Activated T-cell treated with anti-CD3 and anti-CD28 coated beads for 1 hour (primary cell): ENCODE data around the gene MYO15B.
"Not testable (repeated sequence)": the region's sequence is repeated elsewhere in the genome, so short reads cannot be mapped to it uniquely, and the experiment has no call there.

Experiments
- DNase-seq: peaks from one replicate; pipeline ENCODE4 v3.0.0-alpha.2; 2020; ENCODE audit warnings: low read depth

MYO15B gene

DNA sequence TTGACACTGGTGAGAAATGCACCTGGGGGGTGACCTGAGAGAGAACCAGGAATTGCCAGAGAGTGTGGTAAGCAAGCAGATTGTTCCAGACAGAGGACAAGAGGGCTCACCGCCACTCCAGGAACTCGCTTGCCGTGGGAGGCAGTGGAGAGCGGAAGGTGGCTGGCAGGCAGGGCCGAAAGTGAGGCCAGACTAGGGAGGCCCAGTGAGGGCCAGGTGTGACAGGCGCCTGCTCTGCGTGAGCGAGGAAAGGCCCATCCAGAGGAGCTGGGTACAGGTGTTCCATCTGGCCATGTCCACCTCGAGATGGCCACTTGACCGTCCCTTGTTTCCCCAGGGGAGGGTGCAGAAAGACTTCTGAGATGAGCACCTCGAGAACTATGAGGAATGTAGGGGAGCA lies 11.9 kb upstream of the MYO15B start:
- no peak for DNase-seq

DNA sequence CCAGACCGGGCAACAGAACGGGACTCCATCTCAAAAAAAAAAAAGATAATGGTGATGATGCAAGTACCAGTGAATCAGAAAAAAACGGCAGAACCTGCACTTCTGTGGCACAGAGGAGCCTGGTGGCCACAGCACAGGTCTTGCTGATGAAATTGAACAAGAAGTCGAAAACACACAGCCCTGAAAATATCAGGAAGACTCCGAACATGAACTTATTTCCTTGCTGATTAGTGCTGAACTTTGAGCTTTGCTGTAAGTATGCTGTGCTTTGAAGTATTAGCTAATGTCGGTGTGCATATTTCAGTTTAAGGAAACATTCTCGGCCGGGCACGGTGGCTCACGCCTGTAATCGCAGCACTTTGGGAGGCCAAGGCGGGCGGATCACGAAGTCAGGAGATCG lies 10.9 kb upstream of the MYO15B start:
- DNase-seq = no peak

DNA sequence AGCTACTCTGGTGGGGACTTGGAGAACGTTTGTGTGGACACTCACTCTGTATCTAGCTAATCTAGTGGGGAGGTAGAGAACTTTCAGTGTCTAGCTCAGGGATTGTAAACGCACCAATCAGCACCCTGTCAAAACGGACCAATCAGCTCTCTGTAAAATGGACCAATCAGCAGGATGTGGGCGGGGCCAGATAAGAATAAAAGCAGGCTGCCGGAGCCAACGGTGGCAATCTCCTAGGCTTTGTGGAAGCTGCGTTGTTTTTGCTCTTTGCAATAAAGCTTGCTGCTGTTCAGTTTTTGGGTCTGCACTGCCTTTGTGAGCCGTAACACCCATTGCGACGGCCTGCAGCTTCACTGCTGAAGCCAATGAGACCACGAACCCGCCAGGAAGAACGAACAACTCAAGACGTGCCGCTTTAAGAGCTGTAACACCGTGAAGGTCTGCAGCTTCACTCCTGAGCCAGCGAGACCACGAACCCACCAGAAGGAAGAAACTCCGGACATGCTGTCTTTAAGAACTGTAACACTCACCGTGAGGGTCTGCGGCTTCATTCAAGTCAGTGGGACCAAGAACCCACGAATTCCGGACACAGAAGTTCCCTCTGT lies 6.4 kb upstream of the MYO15B start:
- peak; percentile 25 for DNase-seq

DNA sequence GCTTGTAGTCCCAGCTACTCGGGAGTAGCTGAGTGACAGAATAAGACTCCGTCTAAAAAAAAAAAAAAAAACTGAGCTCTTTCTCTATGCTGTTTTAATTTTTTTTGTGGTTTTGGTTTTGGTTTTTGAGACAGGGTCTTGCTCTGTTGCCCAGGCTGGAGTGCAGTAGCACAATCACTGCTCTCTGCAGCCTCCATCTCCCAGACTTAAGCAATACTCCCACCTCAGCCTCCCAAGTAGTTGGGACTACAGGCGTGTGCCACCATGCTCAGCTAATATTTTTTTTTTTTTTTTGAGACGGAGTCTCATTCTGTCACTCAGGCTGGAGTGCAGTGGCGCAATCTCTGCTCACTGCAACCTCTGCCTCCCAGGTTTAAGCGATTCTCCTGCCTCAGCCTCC lies 4.4 kb upstream of the MYO15B start:
- not testable (repeated sequence) for DNase-seq

DNA sequence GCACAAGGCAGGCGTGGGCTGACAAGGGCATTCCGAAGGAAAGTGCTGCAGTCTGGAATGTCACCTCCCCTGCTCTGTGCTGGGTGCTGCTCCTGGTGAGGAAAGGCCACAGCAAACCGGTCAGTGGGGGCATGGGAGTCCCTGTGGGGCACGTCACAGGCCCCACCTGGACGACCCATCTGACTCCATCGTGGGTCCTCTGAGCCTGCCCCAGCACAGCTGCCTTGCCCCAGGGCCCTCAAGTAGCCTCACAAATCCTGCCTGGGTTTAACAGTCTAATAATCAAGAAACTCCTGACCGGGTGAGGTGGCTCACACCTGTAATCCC lies 2.8 kb upstream of the MYO15B start:
- DNase-seq = no peak

DNA sequence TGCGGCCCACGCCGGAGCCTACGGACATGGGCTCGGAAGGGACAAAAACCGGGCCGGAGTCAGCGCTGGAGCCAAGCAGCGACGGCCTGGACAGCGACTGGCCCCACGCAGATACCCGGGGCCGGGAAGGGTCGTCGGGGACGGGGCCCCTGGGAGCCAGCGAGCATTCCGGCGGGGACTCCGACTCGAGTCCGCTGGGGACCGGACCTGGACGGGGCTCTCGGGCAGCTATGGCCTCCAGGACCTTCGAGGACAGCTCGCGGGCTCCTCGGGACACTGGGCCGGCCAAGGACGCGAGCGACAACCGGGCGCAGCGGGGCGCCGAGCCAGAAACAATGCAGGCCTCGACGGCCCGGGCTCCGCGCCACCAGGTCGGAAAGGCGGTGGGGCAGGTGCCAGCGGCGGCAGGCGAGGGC lies 1.0 kb downstream of the MYO15B start:
- DNase-seq = peak; percentile 16

DNA sequence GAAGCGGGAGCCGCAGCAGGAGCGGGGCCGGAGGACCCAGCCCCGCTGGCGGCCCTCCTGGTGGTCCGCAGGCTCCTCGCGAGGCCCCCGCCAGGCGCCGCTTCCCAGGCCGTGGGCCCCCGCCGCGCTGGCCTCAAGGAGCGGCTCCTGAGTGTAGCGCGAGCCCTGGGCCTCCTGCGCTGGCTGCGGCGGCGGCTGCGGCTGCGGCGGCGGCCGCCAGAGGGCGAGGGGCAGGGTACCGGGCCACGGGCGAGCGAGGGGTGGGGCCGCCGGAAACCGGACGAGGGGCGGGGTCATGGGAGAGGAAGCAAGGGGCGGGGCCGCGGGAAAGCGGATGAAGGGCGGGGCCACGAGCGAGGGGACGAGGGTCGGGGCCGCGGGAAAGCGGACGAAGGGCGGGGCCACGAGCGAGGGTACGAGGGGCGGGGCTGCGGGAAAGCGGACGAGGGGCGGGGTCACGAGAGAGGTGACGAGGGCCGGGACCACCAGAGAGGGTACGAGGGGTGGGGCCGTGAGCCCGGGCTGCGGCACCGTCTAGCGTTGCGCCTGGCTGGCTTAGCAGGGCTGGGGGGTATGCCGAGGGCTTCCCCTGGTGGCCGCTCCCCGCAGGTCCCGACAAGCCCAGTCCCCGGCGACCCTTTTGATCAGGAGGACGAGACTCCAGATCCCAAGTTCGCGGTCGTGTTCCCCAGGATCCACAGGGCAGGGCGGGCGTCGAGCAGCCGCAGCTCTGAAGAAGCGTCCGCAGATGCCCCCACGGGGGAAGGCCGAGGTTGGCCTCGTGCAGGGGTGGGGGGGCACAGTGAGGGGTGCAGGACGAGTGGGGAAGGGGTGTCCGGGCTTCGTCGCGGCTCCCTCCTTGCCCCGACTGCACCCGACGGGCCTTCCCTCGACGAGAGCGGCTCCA lies 1.7 kb downstream of the MYO15B start:
- peak; percentile 98 for DNase-seq

DNA sequence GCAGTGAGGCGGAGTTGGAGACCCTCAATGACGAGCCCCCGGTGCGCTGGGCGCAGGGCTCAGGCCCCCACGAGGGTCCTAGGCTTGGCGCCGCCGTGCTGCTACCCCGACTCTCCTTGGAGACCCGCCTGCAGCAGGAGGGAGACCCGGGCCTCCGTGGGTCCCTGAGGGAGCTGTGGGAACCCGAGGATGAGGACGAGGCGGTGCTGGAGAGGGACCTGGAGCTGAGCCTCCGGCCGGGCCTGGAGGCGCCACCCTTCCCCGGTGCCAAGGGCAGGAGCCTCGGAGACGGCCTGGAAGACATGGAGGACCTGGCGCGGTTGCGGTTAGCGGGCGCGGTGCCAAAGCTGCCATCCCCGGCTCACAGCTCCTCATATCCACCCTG lies 2.3 kb downstream of the MYO15B start:
- no peak for DNase-seq

DNA sequence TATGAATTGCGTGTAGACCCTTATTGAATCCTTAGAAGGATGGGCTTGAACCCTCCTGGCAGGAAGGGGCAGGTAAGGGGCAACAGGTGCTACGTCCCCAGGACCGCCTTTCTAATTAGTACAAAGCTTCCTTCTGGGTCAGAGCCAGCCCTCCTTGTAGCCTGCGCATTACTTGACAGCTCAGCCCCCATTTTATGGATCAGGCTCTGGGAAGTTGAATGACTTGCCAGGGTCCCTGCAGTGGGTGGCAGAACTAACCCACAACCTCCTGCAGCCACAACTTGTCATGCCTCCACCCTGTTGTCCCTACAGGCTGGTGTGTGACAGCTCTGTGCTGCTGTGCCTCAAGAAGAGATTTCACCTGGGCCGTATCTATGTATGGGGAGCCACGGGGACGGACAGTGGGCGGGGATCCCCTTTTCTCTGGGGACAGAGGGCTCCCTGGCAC lies 2.7 kb downstream of the MYO15B start:
- no peak for DNase-seq

DNA sequence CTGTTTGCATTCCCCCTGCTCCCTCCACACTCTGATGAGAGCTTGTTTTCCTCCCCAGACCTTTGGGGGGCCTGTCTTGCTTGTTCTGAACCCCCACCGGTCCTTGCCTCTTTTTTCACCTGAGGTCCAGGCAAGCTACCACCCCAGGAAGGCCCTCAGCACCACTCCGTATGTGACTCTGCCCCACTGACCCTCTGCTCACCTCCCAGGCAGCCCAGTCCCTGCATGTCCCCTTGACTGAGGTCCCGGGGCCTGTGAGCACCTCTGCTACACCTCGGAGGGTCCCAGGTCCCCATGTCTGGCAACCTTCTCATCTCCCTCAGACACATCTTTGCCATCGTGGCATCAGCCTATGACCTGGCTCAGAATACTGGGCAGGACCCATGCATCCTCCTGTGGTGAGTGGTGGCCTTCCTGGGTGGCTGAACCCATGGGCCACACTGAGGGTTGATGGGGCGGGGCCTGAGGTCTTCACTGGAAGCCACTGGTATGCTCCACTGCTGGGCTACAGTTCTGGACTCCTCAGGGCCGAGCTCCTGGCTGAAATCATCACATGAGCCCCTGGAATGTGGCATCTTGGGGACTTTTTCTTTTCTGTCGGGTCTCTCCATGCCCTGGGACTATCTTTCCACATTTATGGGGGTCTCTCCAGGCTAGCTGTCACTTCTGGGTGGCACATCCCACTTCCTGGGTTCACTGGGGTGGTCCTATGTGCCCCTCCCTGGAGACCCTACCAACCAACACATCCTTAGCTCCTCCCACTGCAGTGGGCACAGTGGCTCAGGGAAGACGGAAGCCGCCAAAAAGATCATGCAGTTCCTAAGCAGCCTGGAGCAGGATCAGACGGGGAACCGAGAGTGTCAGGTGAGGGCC lies 3.5 kb downstream of the MYO15B start:
- DNase-seq = no peak

DNA sequence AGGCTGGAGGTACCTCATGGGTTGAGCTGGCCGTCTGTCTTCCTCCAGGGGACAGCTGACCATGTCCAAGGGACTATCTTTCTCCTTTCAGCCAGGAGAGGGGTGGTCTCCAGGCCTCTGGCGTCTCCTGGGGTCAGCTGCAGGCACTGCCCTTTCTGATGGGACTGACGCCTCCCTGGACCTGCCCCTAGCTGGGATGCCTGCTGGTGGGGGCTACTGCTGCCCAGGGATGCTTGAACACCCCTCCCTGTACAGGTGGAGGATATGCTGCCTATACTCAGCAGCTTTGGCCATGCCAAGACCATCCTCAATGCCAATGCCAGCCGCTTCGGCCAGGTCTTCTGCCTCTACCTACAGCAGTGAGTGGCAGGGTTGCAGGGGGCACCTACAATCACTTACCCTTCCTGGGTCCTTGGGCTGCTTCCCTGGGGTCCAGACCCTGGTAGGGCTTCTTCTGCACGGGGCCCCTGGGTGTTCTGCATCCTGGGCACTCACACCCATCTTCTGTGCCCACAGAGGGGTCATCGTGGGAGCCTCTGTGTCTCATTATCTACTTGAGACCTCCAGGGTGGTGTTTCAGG lies 4.2 kb downstream of the MYO15B start:
- DNase-seq = no peak

DNA sequence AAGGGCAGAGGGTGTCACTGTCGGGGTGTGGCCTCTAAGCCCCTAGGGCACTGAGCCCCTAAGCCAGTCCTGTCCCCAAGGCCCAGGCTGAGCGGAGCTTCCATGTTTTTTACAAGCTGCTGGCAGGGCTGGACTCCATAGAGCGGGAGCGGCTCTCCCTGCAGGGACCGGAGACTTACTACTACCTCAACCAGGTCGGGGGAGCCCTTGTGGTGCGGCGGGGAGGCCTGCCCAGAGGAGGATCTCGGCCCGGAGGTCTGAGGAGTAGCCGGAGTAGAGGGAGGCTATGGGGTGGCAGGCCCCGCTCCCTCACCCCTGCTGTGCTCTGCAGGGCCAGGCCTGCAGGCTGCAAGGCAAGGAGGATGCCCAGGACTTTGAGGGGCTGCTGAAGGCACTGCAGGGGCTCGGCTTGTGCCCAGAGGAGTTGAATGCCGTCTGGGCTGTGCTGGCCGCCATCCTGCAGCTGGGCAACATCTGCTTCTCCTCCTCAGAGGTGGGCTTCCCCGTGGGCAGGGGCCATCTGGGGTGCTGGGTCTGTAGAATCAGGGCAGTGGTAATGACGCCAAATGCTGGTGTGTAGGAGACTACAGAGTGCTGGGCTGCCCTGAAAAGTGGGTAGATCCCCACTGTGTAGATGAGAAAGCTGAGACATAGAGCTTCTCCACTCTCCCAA lies 4.9 kb downstream of the MYO15B start:
- DNase-seq = no peak

DNA sequence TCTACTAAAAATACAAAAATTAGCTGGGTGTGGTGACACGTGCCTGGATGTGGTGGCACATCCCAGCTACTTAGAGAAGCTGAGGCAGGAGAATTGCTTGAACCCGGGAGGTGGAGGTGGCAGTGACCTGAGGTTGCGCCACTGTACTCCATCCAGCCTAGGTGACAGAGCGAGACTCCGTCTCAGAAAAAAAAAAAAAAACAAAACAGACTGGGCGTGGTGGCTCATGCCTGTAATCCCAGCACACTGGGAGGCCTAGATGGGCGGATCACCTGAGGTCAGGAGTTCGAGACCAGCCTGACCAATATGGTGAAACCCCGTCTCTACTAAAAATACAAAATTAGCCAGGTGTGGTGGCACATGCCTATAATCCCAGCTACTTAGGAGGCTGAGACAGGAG lies 5.8 kb downstream of the MYO15B start:
- not testable (repeated sequence) for DNase-seq

DNA sequence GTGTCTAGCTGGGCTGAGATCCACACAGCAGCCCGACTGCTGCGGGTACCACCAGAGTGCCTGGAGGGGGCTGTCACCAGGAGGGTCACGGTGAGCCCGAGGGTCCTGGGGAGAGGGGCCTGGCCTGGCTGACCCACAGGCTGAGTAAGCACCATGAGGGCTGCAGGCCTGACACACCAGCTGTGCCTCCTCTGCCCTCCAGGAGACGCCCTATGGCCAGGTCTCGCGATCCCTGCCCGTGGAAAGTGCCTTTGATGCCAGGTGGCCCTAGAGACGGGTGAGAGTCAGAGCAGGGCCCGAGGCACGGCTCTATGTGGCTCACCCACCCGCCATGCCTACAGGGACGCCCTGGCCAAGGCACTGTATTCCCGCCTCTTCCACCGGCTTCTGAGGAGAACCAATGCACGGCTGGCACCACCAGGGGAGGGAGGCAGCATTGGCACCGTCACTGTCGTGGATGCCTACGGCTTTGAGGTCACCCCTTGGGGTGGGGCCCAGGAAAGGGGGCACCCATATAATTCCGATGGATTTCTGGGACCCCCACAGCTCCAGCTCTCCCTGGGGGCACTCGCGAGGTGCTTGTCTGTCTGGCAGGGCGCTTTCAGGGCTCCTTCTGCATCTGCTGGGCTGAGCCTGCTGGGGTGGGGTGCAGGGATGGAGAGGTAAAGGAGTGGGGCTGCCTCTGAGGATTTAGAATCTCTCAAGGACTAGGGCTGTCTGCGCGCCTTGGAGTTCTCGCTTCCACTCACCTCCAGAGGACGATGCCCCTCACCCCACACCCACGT lies 7.1 kb downstream of the MYO15B start:
- no peak for DNase-seq

DNA sequence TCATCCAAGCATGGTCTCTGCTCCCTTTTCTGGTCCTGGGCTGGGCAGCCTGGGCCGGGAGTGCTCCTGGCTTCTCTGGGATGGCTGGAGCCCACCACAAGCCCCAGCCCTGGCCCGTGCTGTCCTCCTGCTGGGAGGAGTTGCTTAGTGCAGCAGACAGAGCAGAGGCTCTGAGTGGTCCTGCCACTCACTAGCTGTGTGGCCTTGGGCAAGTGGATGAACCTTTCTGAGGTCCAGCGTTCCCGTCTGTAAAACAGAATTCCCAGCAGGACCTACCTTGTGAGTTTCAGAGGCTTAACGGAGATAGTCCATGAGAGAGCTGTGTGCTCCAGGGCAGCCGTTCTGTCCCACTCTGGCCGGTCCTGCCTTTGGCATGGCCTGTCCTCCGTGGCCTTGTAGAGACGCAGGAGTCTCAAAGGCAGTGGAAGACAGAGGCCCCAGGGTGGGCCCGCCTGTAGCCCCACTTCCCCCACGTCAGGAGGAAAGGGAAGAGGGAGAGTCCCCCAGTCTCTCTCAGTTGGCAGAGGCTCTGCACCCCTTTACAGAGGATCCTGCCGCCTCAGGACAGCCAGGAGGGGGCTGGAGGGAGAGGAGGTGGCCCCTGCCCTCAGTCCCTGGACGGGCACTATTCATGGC lies 7.8 kb downstream of the MYO15B start:
- DNase-seq = no peak

DNA sequence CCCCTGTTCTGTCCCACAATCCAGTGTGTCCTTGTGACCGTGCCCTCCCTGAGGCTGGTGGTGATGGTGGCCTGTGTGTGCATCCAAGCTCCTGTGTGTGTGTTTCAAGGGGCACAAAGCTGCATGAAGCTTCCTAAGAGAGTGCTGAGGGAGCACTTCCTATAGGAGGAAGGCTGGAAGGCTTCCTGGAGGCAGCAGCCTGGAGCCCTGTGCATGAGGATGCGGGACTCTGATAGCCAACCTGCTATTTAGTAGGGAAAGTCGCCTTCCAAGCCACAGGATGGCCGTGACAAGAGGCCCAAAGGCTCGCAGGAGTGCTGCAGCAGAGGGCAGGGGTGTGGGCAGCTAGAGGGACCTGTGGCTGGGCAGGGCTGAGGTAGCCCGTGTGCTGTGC lies 8.3 kb downstream of the MYO15B start:
- DNase-seq = no peak

DNA sequence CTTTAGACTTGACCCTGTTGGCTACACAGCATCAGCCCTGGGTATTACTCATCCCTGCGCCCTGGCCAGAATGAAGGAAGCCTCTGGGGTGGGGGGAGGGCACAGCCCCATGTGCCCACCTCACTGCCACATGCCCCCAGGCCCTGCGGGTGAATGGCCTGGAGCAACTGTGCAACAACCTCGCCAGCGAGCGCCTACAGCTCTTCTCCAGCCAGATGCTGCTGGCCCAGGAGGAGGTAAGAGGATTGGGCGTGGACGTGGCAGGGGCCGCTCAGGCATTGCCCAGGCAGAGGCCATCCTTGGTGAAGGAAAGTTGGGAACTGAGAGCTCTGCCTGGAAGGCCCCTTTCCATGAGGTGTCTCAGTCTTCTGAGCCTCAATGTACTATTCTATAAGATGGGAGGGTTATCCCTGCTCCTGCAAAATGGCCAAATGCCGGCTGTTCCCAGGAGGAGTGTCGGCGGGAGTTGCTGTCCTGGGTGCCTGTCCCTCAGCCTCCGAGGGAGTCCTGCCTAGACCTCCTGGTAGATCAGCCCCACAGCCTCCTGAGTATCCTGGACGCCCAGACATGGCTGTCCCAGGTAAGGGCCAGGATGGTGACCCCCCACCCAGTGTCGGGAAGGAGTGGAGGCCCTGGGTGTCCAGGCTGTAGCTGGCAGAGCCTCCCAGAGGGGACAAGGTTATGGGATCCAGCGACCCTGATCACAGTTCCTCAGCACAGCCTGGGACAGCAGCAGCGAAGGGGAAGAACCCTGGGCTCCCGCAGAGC lies 8.9 kb downstream of the MYO15B start:
- DNase-seq = no peak

DNA sequence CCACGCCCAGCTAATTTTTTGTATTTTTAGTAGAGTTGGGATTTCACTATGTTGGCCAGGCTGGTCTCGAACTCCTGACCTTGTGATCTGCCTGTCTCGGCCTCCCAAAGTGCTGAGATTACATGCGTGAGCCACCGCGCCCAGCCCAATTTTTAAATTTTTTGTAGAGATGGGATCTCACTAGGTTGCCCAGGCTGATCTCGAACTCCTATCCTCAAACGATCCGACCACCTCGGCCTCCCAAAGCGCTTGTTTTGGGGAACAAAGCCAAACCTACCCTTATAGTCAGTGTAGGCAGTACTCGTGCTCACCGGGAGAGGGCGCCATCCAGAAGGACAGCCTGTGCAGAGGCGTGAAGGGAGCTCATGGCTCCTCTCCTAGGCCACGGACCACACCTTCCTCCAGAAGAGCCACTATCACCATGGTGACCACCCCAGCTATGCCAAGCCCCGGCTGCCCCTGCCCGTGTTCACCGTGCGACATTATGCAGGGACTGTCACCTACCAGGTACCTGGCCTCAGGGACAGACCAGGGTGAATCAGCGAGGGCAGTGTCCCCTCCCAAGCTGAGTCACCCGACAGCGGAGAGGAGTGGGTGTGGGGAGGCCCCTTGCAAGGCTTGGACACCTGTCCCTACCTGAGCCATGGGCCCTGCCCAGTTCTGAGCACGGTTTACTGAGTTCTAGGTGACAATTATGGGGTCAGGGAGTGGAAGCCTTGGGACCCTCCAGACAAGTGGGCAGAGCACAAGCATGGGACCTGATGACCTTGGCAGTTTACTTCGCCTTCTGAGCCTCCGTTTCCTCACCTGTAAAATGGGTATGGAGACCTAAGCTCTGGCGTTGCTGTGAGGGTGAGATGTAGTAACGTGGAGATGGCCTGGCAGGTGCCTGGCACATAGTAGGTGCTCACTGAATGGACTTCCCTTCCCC lies 13.7 kb downstream of the MYO15B start:
- DNase-seq = peak; percentile 57

DNA sequence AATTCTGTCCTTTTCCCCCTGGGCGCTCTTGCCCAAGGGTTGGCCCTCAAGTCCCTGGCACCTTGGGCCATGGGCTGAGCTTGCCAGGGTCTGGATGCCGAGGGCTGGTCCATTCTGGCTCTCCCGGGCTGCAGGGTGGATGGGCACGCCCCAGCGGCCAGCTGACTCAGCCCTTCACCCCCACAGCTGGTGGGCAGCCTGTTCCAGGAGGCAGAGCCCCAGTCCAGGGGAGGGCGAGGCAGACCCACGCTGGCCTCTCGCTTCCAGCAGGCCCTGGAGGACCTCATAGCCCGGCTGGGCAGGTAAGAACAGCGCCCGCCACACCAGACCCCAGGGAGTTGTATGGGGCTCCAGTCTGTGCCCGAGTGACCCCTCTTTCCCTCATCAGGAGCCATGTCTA lies 15.0 kb downstream of the MYO15B start:
- no peak for DNase-seq
